Epithelial cell of prostate (primary cell): ENCODE results near the gene LRRC4B.
"Not testable (repeated sequence)": the region's sequence is repeated elsewhere in the genome, so short reads cannot be mapped to it uniquely, and the experiment has no call there.

ENCODE experiments used
- DNase-seq: peaks from one replicate; pipeline ENCODE4 v3.0.0-alpha.2; 2011; ENCODE audit warnings: low read depth, low spot score
- H3K27ac ChIP-seq: fragments of 450-650 bp; 2 replicates; pipeline ENCODE4 v1.5.1; 2017; ENCODE audit warnings: mild to moderate bottlenecking

The LRRC4B gene

GRCh38 chr19:50567882-50568727, at the start of gene LRRC4B:
LRRC4B (minus strand) TSS chr19:50568435; CDS start chr19:50548838, 19,597 bp downstream.
- DNase-seq = no peak
- no peak within 1 kb of the TSS for H3K27ac ChIP-seq

GRCh38 chr19:50612504-50613404, 44.5 kb upstream of the LRRC4B start:
- not testable (repeated sequence) for H3K27ac ChIP-seq, DNase-seq

GRCh38 chr19:50607874-50608785, 39.9 kb upstream of the LRRC4B start:
- H3K27ac ChIP-seq = no peak overlapping the region
- DNase-seq = no peak

- no peak for DNase-seq
- no peak overlapping the region for H3K27ac ChIP-seq
Observed at GRCh38 chr19:50607388-50607787, 39.2 kb upstream of the LRRC4B start.

- DNase-seq, H3K27ac ChIP-seq: not testable (repeated sequence)
Observed at GRCh38 chr19:50606059-50606836, 38.0 kb upstream of the LRRC4B start.

- H3K27ac ChIP-seq, DNase-seq: not testable (repeated sequence)
Observed at GRCh38 chr19:50604264-50605073, 36.2 kb upstream of the LRRC4B start.

GRCh38 chr19:50602935-50603334, 34.7 kb upstream of the LRRC4B start:
- H3K27ac ChIP-seq = no peak overlapping the region
- DNase-seq = no peak

- DNase-seq = no peak
- no peak overlapping the region for H3K27ac ChIP-seq
Observed at GRCh38 chr19:50602496-50602895, 34.3 kb upstream of the LRRC4B start.

- DNase-seq = no peak
- H3K27ac ChIP-seq = no peak overlapping the region
Observed at GRCh38 chr19:50602089-50602422, 33.8 kb upstream of the LRRC4B start.

GRCh38 chr19:50601407-50602088, 33.3 kb upstream of the LRRC4B start:
- no peak for DNase-seq
- no peak overlapping the region for H3K27ac ChIP-seq

- no peak for DNase-seq
- H3K27ac ChIP-seq = no peak overlapping the region
Observed at GRCh38 chr19:50599427-50599826, 31.2 kb upstream of the LRRC4B start.

- DNase-seq = no peak
- H3K27ac ChIP-seq = no peak overlapping the region
Observed at GRCh38 chr19:50590191-50590590, 22.0 kb upstream of the LRRC4B start.

- DNase-seq, H3K27ac ChIP-seq: not testable (repeated sequence)
Observed at GRCh38 chr19:50581795-50582660, 13.8 kb upstream of the LRRC4B start.

GRCh38 chr19:50580970-50581634, 12.9 kb upstream of the LRRC4B start:
- DNase-seq = no peak
- no peak overlapping the region for H3K27ac ChIP-seq

- H3K27ac ChIP-seq = no peak overlapping the region
- DNase-seq = no peak
Observed at GRCh38 chr19:50580240-50580639, 12.0 kb upstream of the LRRC4B start.

- not testable (repeated sequence) for H3K27ac ChIP-seq, DNase-seq
Observed at GRCh38 chr19:50576769-50577168, 8.5 kb upstream of the LRRC4B start.
